Stimulated activated naive B cell treated with anti-CD40 and anti-IgM and Interleukin-4, amounts not matched to agents 10 μg/mL and 1 μg/mL and 100 μg/mL, for 72 hours (primary cell): ENCODE data around the gene AOC3.
"Not testable (repeated sequence)": the region's sequence is repeated elsewhere in the genome, so short reads cannot be mapped to it uniquely, and the experiment has no call there.

ENCODE experiments used
- ATAC-seq, 2 donors: fragments of 150-1000 bp; cut with Tn5 transposase; replicated peaks; 2 replicates each; pipeline ENCODE4 v1.10.0; 2021; ENCODE audit warnings: moderate library complexity in 1 of 2
- DNase-seq: peaks from one replicate; pipeline ENCODE4 v3.0.0; 2021
- H3K27ac Mint-ChIP-seq: one replicate; pipeline ENCODE4 v1.8.0; 2022; ENCODE audit warnings: mild to moderate bottlenecking, mixed read lengths
- H3K27me3 Mint-ChIP-seq, 2 donors: one replicate each; pipeline ENCODE4 v1.8.0; 2022; ENCODE audit warnings: mixed read lengths in 2 of 2
- H3K36me3 Mint-ChIP-seq, 2 donors: one replicate each; pipeline ENCODE4 v1.8.0; 2022; ENCODE audit warnings: mixed read lengths in 2 of 2, mild to moderate bottlenecking in 1 of 2
- H3K4me1 Mint-ChIP-seq, 2 donors: one replicate each; pipeline ENCODE4 v1.8.0; 2022; ENCODE audit warnings: mixed read lengths in 2 of 2, mild to moderate bottlenecking in 1 of 2
- H3K4me3 Mint-ChIP-seq, 2 donors: one replicate each; pipeline ENCODE4 v1.8.0; 2022; ENCODE audit warnings: mild to moderate bottlenecking in 2 of 2, mixed read lengths in 2 of 2, moderate library complexity in 1 of 2
- H3K9me3 Mint-ChIP-seq, 2 donors: one replicate each; pipeline ENCODE4 v1.8.0; 2022; ENCODE audit warnings: mixed read lengths in 2 of 2, mild to moderate bottlenecking in 1 of 2

Gene AOC3

DNA sequence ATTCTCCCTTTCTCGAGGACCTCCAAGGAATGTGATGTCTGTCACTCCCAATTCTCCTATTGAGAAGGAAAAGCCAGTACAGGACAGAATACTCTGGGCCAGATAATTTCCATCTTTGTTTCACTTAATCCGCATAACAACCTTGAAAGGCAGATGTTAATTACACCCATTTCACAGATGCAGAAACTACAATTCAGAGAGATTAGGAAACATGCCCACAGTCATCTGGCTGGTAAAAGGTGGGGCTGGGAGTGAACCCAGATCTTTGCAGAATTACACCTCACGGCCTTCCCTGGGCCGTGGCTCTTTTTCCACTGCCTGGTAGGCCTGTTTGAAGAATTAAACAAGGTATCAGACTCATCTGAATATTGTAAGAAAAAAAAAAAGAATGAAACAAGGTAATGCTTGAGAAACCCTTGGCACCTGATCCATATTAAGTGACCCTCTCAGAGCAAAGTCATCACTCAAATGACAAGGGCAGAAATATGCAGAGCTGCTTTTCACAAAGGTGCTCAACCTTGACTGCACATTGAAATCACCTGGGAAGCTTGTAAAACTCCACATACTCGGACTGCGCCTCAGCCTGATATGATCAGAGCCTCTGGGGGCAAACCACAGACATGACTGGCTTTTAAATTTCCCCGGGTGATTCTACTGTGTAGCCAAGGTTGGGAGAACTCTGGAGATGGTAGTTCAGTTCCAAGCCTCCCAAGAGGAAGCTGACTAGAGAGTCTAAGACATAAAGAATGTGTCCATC is 33.0 kb downstream of the AOC3 start:
- Mint-ChIP-seq H3K27ac (no peak overlapping the region), H3K27me3 (peaks cover 19 to 31% of the 10 kb centered on the region in 2 donors), H3K4me3 (no peak overlapping the region), H3K36me3 (no peaks in the 10 kb centered on the region), H3K9me3 (no peaks in the 10 kb centered on the region), H3K4me1 (peaks cover 5 to 9% of the 10 kb centered on the region in 2 donors)
- DNase-seq (no peak), ATAC-seq (no peak)

DNA sequence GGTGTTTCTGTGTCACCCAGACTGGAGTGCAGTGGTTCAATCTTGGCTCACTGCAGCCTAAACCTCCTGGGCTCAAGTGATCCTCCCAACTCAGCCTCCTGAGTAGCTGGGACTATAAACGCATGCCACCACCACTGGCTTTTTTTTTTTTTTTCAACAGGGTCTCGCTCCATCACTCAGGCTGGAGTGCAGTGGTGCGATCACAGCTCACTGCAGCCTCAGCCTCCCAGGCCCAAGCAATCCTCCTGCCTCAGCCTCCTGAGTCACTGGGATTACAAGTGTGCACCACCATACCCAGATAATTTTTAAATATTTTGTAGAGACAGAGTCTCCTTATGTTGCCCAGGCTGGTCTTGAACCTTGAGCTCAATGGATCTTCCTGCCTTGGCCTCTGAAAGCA is 34.8 kb downstream of the AOC3 start:
- H3K4me3 Mint-ChIP-seq, H3K4me1 Mint-ChIP-seq, H3K36me3 Mint-ChIP-seq, ATAC-seq, H3K27ac Mint-ChIP-seq, H3K9me3 Mint-ChIP-seq, DNase-seq: not testable (repeated sequence)
- peaks cover 12 to 16% of the 10 kb centered on the region in 2 donors for H3K27me3 Mint-ChIP-seq

DNA sequence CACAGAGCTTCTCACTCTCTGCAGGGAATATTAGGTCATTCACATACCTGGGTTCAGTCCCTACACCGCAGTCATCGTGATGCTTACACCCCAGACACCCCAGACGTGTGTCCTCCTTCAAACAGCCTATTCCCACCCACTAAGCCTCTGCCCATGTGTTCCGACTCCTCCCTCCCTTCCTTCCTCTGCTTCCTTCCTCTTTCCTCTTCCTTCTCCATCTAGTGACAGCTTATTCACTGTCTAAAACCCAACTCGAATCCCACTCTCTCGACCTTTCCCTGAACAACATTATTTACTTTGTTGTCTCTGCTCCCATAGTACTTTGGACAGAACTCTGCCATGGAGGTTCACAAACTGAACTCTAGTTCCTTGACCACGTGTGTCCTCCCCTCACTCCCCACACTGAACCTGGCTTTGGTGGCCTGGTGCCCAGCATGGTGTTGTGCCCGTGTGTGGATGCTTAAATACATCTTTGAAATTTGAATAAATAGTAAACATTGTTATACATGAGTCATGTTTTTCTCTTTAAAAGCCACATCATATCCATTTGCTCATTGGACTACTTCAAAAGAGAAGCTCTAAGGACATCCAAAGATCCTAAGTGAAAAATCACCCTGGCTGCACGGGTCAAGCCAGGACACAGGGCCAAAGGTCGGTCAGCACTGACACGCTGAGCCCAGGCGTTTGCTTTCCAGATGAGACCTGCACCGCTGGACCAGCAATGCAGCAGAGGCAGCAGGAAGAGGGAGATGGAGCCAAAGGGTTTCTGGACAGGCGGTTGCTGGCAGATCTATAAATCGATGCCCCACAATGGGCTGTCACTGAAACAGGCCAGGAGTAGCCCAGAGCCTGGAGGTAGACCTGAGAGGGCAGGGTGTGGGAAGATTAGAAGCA is 35.5 kb downstream of the AOC3 start:
- ATAC-seq, result no peak
- H3K27me3 Mint-ChIP-seq, result peaks cover 12 to 16% of the 10 kb centered on the region in 2 donors

DNA sequence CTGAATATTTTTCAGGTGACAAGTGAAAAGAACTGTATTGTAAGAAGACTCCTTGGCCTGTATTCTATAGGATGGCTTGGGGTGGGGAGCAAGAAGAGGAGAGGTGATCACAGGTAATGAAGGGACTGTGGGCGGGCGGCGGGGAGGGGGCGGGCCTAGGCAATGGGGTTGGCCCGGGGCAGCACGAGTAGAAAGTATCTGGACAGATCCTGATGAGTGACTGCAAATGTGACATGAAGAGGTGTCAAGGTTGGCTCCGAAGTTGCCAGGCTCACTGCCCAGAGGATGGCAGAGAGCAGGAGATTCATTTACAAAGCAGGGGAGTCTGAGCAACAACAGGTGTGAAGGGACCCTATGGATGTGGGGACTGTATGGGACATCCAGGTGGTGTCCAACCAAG is 38.8 kb downstream of the AOC3 start:
- Mint-ChIP-seq H3K27me3 (peaks cover 21 to 30% of the 10 kb centered on the region in 2 donors), H3K4me3 (no peak overlapping the region), H3K9me3 (no peaks in the 10 kb centered on the region), H3K27ac (no peak overlapping the region), H3K36me3 (no peaks in the 10 kb centered on the region), H3K4me1 (peaks cover 7 to 9% of the 10 kb centered on the region in 2 donors)
- DNase-seq, result no peak
- no peak for ATAC-seq

More for the DNA sequence above, 35.5 kb downstream of the AOC3 start:
- no peak overlapping the region for H3K27ac Mint-ChIP-seq
- no peak for DNase-seq
- H3K9me3 Mint-ChIP-seq, result no peaks in the 10 kb centered on the region
- H3K4me1 Mint-ChIP-seq, result peaks cover 5 to 9% of the 10 kb centered on the region in 2 donors
- H3K4me3 Mint-ChIP-seq, result no peak overlapping the region
- no peaks in the 10 kb centered on the region for H3K36me3 Mint-ChIP-seq

- Mint-ChIP-seq H3K4me1 (peaks cover 2 to 3% of the 10 kb centered on the region in 2 donors), H3K27me3 (peaks cover 11 to 18% of the 10 kb centered on the region in 2 donors), H3K27ac (peak overlapping the region; percentile 14), H3K36me3 (no peaks in the 10 kb centered on the region), H3K4me3 (no peak overlapping the region), H3K9me3 (no peaks in the 10 kb centered on the region)
- ATAC-seq (no peak), DNase-seq (no peak)
These were observed 40.6 kb downstream of the AOC3 start for GRCh38 chr17:42891539-42892152.

GRCh38 chr17:42893359-42893758 is 42.4 kb downstream of the AOC3 start:
- Mint-ChIP-seq H3K27me3 (peaks cover 9 to 14% of the 10 kb centered on the region in 2 donors), H3K4me1 (peaks cover 0 to 2% of the 10 kb centered on the region in 2 donors), H3K36me3 (no peaks in the 10 kb centered on the region), H3K4me3 (no peak overlapping the region), H3K9me3 (no peaks in the 10 kb centered on the region), H3K27ac (no peak overlapping the region)
- ATAC-seq (no peak), DNase-seq (no peak)

DNA sequence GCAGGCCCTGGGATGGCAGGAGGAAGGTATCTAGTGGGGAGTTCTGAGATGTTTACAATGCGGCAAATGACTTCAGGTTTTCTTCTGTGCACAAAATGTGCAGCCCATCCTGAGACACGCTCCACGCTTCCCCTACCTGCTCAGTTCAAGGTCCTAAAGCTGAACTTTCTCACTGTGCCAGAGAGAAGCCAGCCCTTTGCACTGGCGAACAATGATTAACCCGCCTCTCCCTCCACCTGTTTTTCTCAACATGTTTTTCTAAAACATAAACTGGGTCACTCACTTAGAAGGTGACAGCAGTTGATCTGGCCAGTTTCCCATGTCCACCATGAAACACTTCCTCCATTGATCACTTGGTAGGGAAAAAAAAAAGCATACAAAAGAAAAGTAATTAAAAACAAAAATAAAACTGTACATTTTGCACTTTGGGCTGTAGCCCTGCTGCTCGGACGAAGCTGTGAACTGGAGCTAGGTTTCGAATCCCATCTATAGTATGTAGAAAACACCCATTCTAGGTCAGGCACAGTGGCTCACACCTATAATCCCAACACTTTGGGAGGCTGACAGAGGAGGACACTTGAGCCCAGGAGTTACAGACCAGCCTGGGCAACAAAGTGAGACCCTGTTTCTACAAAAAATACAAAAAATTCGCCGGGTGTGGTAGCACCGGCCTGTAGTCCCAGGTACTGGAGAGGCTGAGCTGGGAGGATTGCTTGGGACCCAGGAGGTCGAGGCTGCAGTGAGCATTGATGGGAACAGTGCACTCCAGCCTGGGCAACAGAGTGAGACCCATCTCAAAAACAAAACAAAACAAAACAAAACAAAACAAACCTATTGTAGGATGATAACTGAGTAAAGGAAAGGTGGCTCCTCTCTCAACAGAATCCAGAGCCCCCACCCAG is 43.5 kb downstream of the AOC3 start:
- Mint-ChIP-seq H3K27me3 (peaks cover 12 to 14% of the 10 kb centered on the region in 2 donors), H3K36me3 (no peaks in the 10 kb centered on the region), H3K27ac (no peak overlapping the region), H3K4me1 (peaks cover 0 to 2% of the 10 kb centered on the region in 2 donors), H3K4me3 (no peak overlapping the region), H3K9me3 (no peaks in the 10 kb centered on the region)
- DNase-seq (no peak), ATAC-seq (no peak)

GRCh38 chr17:42895185-42895555 is 44.2 kb downstream of the AOC3 start:
- Mint-ChIP-seq H3K27ac (no peak overlapping the region), H3K9me3 (no peaks in the 10 kb centered on the region), H3K36me3 (no peaks in the 10 kb centered on the region), H3K4me3 (no peak overlapping the region), H3K4me1 (peaks cover 0 to 2% of the 10 kb centered on the region in 2 donors), H3K27me3 (peaks cover 14% of the 10 kb centered on the region in 2 donors)
- ATAC-seq (no peak), DNase-seq (no peak)

DNA sequence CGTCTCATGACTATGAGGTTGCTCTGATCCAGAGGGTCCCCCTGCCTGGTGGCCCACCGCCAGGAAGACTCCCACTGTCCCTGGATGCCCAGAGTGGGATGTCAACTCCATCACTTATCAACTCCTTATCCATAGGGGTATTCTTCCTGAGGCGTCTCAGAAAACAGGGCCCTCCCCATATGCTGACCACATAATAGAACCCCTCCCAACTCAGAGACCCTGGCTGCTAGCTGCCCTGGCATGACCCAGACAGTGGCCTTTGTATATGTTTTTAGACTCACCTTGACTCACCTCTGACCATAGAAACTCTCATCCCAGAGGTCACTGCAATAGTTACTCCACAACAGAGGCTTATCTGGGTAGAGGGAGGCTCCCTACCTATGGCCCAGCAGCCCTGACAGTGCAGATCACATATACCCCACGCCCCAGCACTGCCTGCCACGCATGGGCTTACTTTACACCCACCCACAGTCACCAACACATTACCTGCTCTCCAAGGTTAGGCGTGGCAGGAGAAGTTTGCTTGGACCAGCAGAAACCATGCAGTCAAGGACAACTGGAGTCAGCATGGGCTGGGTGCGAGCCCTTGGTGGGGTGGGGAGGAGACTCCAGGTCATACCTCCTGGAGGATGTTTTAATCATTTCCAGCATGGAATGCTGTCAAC is 47.3 kb downstream of the AOC3 start:
- DNase-seq, result no peak
- Mint-ChIP-seq H3K27ac (no peak overlapping the region), H3K27me3 (peaks cover 20 to 21% of the 10 kb centered on the region in 2 donors), H3K4me3 (no peak overlapping the region), H3K36me3 (no peaks in the 10 kb centered on the region), H3K4me1 (peaks cover 0 to 2% of the 10 kb centered on the region in 2 donors), H3K9me3 (no peaks in the 10 kb centered on the region)
- ATAC-seq, result no peak

- not testable (repeated sequence) for H3K4me3 Mint-ChIP-seq, H3K36me3 Mint-ChIP-seq, H3K4me1 Mint-ChIP-seq, H3K27ac Mint-ChIP-seq, H3K9me3 Mint-ChIP-seq, ATAC-seq, DNase-seq
- H3K27me3 Mint-ChIP-seq, result peaks cover 11 to 13% of the 10 kb centered on the region in 2 donors
These were observed 49.0 kb downstream of the AOC3 start for GRCh38 chr17:42899981-42900380.

DNA sequence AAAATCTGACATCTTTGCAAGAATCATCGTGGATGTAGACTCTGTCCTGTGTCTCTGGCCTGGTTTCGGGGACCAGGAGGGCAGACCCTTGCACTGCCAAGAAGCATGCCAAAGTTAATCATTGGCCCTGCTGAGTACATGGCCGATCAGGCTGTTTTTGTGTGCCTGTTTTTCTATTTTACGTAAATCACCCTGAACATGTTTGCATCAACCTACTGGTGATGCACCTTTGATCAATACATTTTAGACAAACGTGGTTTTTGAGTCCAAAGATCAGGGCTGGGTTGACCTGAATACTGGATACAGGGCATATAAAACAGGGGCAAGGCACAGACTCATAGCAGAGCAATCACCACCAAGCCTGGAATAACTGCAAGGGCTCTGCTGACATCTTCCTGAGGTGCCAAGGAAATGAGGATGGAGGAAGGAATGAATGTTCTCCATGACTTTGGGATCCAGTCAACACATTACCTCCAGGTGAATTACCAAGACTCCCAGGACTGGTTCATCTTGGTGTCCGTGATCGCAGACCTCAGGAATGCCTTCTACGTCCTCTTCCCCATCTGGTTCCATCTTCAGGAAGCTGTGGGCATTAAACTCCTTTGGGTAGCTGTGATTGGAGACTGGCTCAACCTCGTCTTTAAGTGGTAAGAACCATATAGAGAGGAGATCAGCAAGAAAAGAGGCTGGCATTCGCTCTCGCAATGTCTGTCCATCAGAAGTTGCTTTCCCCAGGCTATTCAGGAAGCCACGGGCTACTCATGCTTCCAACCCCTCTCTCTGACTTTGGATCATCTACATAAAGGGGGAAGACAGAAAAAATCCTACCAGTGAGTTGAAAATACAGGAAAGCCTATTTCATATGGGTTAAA is 49.7 kb downstream of the AOC3 start, which contains the start of gene G6PC1:
TSS of gene G6PC1 (plus strand) at position 340 of the 872 bp plus-strand sequence. CDS start at position 418, 78 bp downstream.
- ATAC-seq (no peak), DNase-seq (no peak)
- Mint-ChIP-seq H3K4me3 (no peak within 1 kb of the TSS), H3K9me3 (no peaks in the 10 kb centered on the region), H3K27ac (no peak within 1 kb of the TSS), H3K27me3 (peaks cover 11 to 13% of the 10 kb centered on the region in 2 donors), H3K36me3 (no peaks in the 10 kb centered on the region), H3K4me1 (no peaks in the 10 kb centered on the region)

DNA sequence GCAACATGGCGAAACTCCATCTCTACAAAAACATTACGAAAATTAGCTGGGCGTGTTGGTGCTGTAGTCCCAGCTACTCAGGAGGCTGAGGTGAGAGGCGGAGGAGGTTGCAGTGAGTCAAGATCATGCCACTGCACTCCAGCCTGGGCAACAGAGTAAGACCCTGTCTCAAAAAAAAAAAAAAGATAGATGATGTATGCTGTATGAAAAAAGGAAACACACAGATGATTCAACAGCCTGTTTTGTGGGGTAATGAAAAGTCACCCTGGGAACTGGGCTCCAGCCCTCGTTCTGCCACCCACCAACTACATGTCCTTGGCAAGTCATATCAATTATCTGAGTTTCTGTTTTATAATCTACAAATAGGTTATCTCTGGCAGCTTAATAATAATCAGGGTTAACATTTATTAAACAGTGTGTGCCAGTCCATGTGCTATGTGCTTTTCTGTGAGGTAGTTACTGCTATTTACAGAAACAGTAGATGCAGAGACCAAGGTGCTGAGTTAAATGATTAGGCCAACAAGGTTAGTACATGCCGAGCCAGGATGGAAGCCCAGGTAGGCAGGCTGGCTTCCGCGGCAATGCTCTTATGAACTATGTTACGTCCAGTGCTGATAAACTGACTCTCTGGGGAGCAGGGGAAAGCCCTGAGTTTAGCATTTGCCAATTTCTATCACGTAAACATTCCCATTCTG is 50.7 kb downstream of the AOC3 start:
- DNase-seq (no peak), ATAC-seq (no peak)
- H3K9me3 Mint-ChIP-seq, result no peaks in the 10 kb centered on the region
- no peak overlapping the region for H3K4me3 Mint-ChIP-seq
- no peaks in the 10 kb centered on the region for H3K36me3 Mint-ChIP-seq
- H3K4me1 Mint-ChIP-seq, result no peaks in the 10 kb centered on the region
- no peak overlapping the region for H3K27ac Mint-ChIP-seq
- H3K27me3 Mint-ChIP-seq, result peaks cover 11 to 13% of the 10 kb centered on the region in 2 donors
